Ishikawa (cell line): ENCODE data around the gene MYCBPAP.

Experiments used
- CEBPB ChIP-seq: IDR thresholded peaks from 2 replicates; pipeline ENCODE4 v1.6.1; 2012
- CREB1 ChIP-seq: IDR thresholded peaks from 2 replicates; pipeline ENCODE4 v1.6.1; 2012; ENCODE audit warnings: low read depth
- EGR1 ChIP-seq: IDR thresholded peaks from 2 replicates; pipeline ENCODE4 v1.6.1; 2012
- EP300 ChIP-seq: IDR thresholded peaks from 2 replicates; pipeline ENCODE4 v1.6.1; 2012; ENCODE audit warnings: borderline replicate concordance
- FOXM1 ChIP-seq: IDR thresholded peaks from 2 replicates; pipeline ENCODE4 v1.6.1; 2012; ENCODE audit warnings: low read depth, borderline replicate concordance
- NFIC ChIP-seq: IDR thresholded peaks from 2 replicates; pipeline ENCODE4 v1.6.1; 2012
- RAD21 ChIP-seq: IDR thresholded peaks from 2 replicates; pipeline ENCODE4 v1.6.1; 2012; ENCODE audit warnings: low read depth
- TAF1 ChIP-seq: IDR thresholded peaks from 2 replicates; pipeline ENCODE4 v1.6.1; 2012; ENCODE audit warnings: low read depth, mild to moderate bottlenecking
- TCF12 ChIP-seq: IDR thresholded peaks from 2 replicates; pipeline ENCODE4 v1.6.1; 2012; ENCODE audit warnings: low read depth
- TEAD4 ChIP-seq: IDR thresholded peaks from 2 replicates; pipeline ENCODE4 v1.6.1; 2012
- USF1 ChIP-seq: IDR thresholded peaks from 2 replicates; pipeline ENCODE4 v1.6.1; 2012
- YY1 ChIP-seq: IDR thresholded peaks from 2 replicates; pipeline ENCODE4 v1.6.1; 2012; ENCODE audit warnings: low read depth
- ZBTB7A ChIP-seq: IDR thresholded peaks from 2 replicates; pipeline ENCODE4 v1.6.1; 2012; ENCODE audit warnings: low read depth
- TF ChIP-seq, protein P1 (sequence below): IDR thresholded peaks from 2 replicates; pipeline ENCODE4 v1.6.1; 2012; ENCODE audit warnings: low read depth, mild to moderate bottlenecking
- TF ChIP-seq, protein P2 (sequence below): IDR thresholded peaks from 2 replicates; pipeline ENCODE4 v1.6.1; 2012

Gene MYCBPAP

DNA sequence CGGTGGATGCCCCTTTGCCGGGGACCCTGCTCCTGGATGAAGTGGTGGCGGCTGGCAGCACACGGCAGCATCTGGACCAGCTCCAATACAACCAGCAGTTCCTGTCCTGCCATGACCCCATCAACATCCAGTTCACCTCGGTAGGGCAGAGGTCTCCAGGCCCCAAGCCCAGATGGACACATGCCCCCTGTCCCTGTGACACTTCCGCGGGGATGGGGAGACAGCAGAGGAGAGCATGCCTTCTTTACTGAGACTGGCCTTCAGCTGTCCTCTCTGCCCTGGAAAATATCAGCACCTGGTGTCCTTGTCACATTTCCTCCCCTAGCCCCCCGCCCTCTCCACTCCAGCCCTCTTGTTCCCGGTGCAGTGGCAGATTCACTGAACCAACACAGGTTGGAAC, 45.8 kb upstream of the MYCBPAP start:
- TF ChIP-seq CEBPB = no peak
- TF ChIP-seq RAD21 = no peak
- TF ChIP-seq NFIC = no peak

DNA sequence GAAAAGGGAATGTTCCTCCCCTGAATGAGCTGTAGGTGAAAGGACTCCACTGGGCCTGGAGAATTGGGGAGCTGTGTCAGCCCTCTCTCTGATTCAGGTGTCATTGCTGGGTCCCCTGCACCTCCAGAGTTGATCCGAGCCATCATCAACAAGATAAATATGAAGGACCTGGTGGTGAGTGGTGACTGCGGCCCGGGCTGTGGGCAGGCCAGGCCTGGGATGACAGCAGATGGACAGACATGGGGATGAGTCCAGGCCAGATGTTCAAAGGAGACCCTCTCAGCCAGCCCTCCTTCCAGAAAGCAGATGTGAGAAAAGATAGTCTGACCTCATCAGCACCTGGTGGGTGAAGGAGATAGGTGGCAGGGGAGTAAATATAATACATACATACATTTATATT, 44.1 kb upstream of the MYCBPAP start:
- no peak for TF ChIP-seq EGR1
- TF ChIP-seq, protein P1, sequence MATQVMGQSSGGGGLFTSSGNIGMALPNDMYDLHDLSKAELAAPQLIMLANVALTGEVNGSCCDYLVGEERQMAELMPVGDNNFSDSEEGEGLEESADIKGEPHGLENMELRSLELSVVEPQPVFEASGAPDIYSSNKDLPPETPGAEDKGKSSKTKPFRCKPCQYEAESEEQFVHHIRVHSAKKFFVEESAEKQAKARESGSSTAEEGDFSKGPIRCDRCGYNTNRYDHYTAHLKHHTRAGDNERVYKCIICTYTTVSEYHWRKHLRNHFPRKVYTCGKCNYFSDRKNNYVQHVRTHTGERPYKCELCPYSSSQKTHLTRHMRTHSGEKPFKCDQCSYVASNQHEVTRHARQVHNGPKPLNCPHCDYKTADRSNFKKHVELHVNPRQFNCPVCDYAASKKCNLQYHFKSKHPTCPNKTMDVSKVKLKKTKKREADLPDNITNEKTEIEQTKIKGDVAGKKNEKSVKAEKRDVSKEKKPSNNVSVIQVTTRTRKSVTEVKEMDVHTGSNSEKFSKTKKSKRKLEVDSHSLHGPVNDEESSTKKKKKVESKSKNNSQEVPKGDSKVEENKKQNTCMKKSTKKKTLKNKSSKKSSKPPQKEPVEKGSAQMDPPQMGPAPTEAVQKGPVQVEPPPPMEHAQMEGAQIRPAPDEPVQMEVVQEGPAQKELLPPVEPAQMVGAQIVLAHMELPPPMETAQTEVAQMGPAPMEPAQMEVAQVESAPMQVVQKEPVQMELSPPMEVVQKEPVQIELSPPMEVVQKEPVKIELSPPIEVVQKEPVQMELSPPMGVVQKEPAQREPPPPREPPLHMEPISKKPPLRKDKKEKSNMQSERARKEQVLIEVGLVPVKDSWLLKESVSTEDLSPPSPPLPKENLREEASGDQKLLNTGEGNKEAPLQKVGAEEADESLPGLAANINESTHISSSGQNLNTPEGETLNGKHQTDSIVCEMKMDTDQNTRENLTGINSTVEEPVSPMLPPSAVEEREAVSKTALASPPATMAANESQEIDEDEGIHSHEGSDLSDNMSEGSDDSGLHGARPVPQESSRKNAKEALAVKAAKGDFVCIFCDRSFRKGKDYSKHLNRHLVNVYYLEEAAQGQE = no peak
- no peak for TF ChIP-seq USF1
- no peak for TF ChIP-seq ZBTB7A
- no peak for TF ChIP-seq CREB1
- TF ChIP-seq, protein P2, sequence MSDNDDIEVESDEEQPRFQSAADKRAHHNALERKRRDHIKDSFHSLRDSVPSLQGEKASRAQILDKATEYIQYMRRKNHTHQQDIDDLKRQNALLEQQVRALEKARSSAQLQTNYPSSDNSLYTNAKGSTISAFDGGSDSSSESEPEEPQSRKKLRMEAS = no peak
- TF ChIP-seq TEAD4 = no peak
- TF ChIP-seq RAD21 = no peak
- TF ChIP-seq YY1 = no peak
- TF ChIP-seq CEBPB = no peak
- TF ChIP-seq FOXM1 = no peak
- TF ChIP-seq TAF1 = no peak
- no peak for TF ChIP-seq EP300
- TF ChIP-seq NFIC = no peak
- no peak for TF ChIP-seq TCF12

- TF ChIP-seq, protein P1 = no peak
- no peak for TF ChIP-seq RAD21
- TF ChIP-seq NFIC = no peak
- TF ChIP-seq EP300 = no peak
- TF ChIP-seq TCF12 = no peak
- TF ChIP-seq FOXM1 = no peak
- no peak for TF ChIP-seq USF1
- TF ChIP-seq, protein P2 = no peak
- no peak for TF ChIP-seq CREB1
- no peak for TF ChIP-seq YY1
- TF ChIP-seq TEAD4 = no peak
- no peak for TF ChIP-seq ZBTB7A
- no peak for TF ChIP-seq EGR1
- TF ChIP-seq TAF1 = no peak
- no peak for TF ChIP-seq CEBPB
Measured at GRCh38 chr17:50464736-50465135, 43.5 kb upstream of the MYCBPAP start.

GRCh38 chr17:50465171-50465570, 43.1 kb upstream of the MYCBPAP start:
- TF ChIP-seq TAF1 (no peak), USF1 (no peak)

DNA sequence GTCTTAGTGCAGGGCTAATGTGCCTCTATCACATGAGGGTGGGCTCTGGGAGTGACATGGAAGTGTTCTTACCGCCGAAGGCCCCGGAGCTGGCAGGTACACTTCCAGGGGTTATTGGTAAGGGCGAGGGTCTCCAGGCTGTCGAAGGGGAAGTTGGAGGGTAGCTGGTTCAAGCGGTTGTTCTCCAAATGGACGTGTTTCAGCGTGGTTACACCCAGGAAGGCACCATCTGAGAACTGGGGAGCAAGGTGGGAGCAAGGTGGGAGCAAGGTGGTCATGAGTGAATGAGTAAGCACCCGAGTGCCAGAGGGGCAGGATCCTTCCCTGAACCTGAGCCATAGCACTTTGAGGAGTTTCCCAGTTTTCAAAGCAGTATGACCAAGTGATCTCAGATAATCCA, 42.6 kb upstream of the MYCBPAP start:
- TF ChIP-seq RAD21 (no peak), NFIC (no peak), CEBPB (no peak), ZBTB7A (no peak), EP300 (no peak), CREB1 (no peak), YY1 (no peak), USF1 (no peak), TEAD4 (no peak)
- TF ChIP-seq, protein P2 = no peak
- TF ChIP-seq, protein P1 = no peak
